IMR-90 (cell line): ENCODE measurements around the gene LRP1B. TPM values are rescaled to one million over a fixed set of nuclear protein-coding genes. Genes with fewer than 3 reads are reported as not detected.

ENCODE experiments used
- ATAC-seq: fragments of 200-7000 bp; cut with Tn5 transposase; 2 replicates; pipeline ENCODE4 v1.9.1; 2020; ENCODE audit warnings: low read depth, mild to moderate bottlenecking, moderate library complexity
- BruUV-seq: library from RNA; stranded (reverse); fragments of 400-500 nt; replicated peaks from 2 replicates; lab custom pipeline; 2021; lab: Mats Ljungman, UMichigan
- CTCF ChIA-PET: fragments of 300-600 bp; formaldehyde crosslinking; extraction: SDS; loops from one replicate; lab custom pipeline; 2021; ENCODE audit warnings: antibody characterized with exemption; lab: Yijun Ruan, JAX
- POLR2A ChIA-PET: fragments of 300-600 bp; sonication (Branson Sonifier 250); formaldehyde crosslinking; loops from one replicate; lab custom pipeline; 2022; ENCODE audit warnings: antibody characterized with exemption; ENCODE audit not compliant: unreplicated experiment; lab: Charles Lee
- DNase-seq: peaks from one replicate; pipeline ENCODE4 v3.0.0; 2013
- H2AFZ ChIP-seq: replicated peaks from 2 replicates; pipeline ENCODE3; 2013; ENCODE audit warnings: low read length, mild to moderate bottlenecking; ENCODE audit not compliant: poor library complexity
- H2AK5ac ChIP-seq: 2 replicates; pipeline ENCODE4 v1.6.1; 2013; ENCODE audit warnings: low read depth, low read length, inconsistent platforms
- H2AK9ac ChIP-seq: replicated peaks from 2 replicates; pipeline ENCODE3; 2013; ENCODE audit warnings: mild to moderate bottlenecking, low read depth, low read length, moderate library complexity; ENCODE audit not compliant: poor library complexity
- H2BK120ac ChIP-seq: 2 replicates; pipeline ENCODE4 v1.6.1; 2013; ENCODE audit warnings: low read depth, low read length, inconsistent platforms
- H2BK15ac ChIP-seq: 3 replicates; pipeline ENCODE4 v1.6.1; 2013; ENCODE audit warnings: low read depth, low read length, inconsistent platforms
- H2BK20ac ChIP-seq: 2 replicates; pipeline ENCODE4 v1.6.1; 2013; ENCODE audit warnings: low read depth, mild to moderate bottlenecking, inconsistent platforms, low read length, moderate library complexity
- H2BK5ac ChIP-seq: 2 replicates; pipeline ENCODE4 v1.6.1; 2013; ENCODE audit warnings: mild to moderate bottlenecking, low read depth, low read length, inconsistent platforms; ENCODE audit not compliant: poor library complexity, severe bottlenecking
- H3K14ac ChIP-seq: replicated peaks from 2 replicates; pipeline ENCODE4 v1.6.1; 2013; ENCODE audit warnings: low read depth, low read length, inconsistent platforms
- H3K18ac ChIP-seq: 2 replicates; pipeline ENCODE4 v1.6.1; 2013; ENCODE audit warnings: low read depth, low read length, control low read depth
- H3K23ac ChIP-seq: 2 replicates; pipeline ENCODE4 v1.6.1; 2013; ENCODE audit warnings: low read depth, low read length, inconsistent platforms
- H3K27ac ChIP-seq: 2 replicates; pipeline ENCODE4 v1.5.1; 2013; ENCODE audit warnings: mild to moderate bottlenecking, control low read depth, low read length; ENCODE audit not compliant: insufficient read depth
- H3K27me3 ChIP-seq: 2 replicates; pipeline ENCODE4 v1.6.1; 2013; ENCODE audit warnings: low read length; ENCODE audit not compliant: control insufficient read depth, insufficient read depth
- H3K36me3 ChIP-seq: 2 replicates; pipeline ENCODE4 v1.6.1; 2013; ENCODE audit warnings: low read length, mixed read lengths; ENCODE audit not compliant: control insufficient read depth, insufficient read depth
- H3K4ac ChIP-seq: 2 replicates; pipeline ENCODE4 v1.6.1; 2013; ENCODE audit warnings: low read depth, low read length, inconsistent platforms
- H3K4me1 ChIP-seq: 2 replicates; pipeline ENCODE4 v1.6.1; 2013; ENCODE audit warnings: low read length, mixed read lengths; ENCODE audit not compliant: control insufficient read depth, insufficient read depth
- H3K4me2 ChIP-seq: 2 replicates; pipeline ENCODE4 v1.6.1; 2013; ENCODE audit warnings: low read depth, mild to moderate bottlenecking, control low read depth, low read length, moderate library complexity
- H3K4me3 ChIP-seq: 2 replicates; pipeline ENCODE4 v1.5.1; 2013; ENCODE audit warnings: low read depth, mild to moderate bottlenecking, control low read depth, low read length, moderate library complexity; ENCODE audit not compliant: insufficient read depth
- H3K56ac ChIP-seq: 2 replicates; pipeline ENCODE4 v1.6.1; 2013; ENCODE audit warnings: low read length, inconsistent platforms; ENCODE audit not compliant: insufficient read depth; ENCODE audit errors: extremely low read depth
- H3K79me1 ChIP-seq, 2 experiments: 2 replicates each; pipeline ENCODE4 v1.6.1; 2013; ENCODE audit warnings: low read length in 2 of 2, inconsistent platforms in 1 of 2, low read depth in 1 of 2
- H3K9ac ChIP-seq: 2 replicates; pipeline ENCODE4 v1.6.1; 2013; ENCODE audit warnings: low read depth, low read length, control low read depth
- H3K9me1 ChIP-seq: 2 replicates; pipeline ENCODE4 v1.6.1; 2013; ENCODE audit warnings: low read length, inconsistent platforms; ENCODE audit not compliant: insufficient read depth
- H3K9me3 ChIP-seq: 2 replicates; pipeline ENCODE4 v1.6.1; 2013; ENCODE audit warnings: low read length; ENCODE audit not compliant: control insufficient read depth, insufficient read depth
- H4K20me1 ChIP-seq: 2 replicates; pipeline ENCODE4 v1.6.1; 2013; ENCODE audit warnings: low read length, inconsistent platforms; ENCODE audit not compliant: insufficient read depth
- H4K5ac ChIP-seq: 2 replicates; pipeline ENCODE4 v1.6.1; 2013; ENCODE audit warnings: mild to moderate bottlenecking, low read depth, low read length, control low read depth
- H4K8ac ChIP-seq, 2 experiments: 2 replicates each; pipeline ENCODE4 v1.6.1; 2013; ENCODE audit warnings: low read depth in 2 of 2, low read length in 2 of 2, control low read depth in 1 of 2, inconsistent platforms in 1 of 2
- H4K91ac ChIP-seq: 2 replicates; pipeline ENCODE4 v1.6.1; 2013; ENCODE audit warnings: low read depth, low read length, inconsistent platforms; ENCODE audit not compliant: insufficient read depth
- CEBPB ChIP-seq: IDR thresholded peaks from 2 replicates; pipeline ENCODE4 v1.6.1; 2012; ENCODE audit warnings: low read depth, low read length, improper control_type of control experiment
- MAFK ChIP-seq: IDR thresholded peaks from 2 replicates; pipeline ENCODE4 v1.6.1; 2012; ENCODE audit warnings: low read depth, low read length, improper control_type of control experiment
- MAZ ChIP-seq: IDR thresholded peaks from 2 replicates; pipeline ENCODE4 v1.6.1; 2012; ENCODE audit warnings: low read depth, mild to moderate bottlenecking, low read length, improper control_type of control experiment, moderate library complexity, borderline replicate concordance
- POLR2A ChIP-seq: IDR thresholded peaks from 2 replicates; pipeline ENCODE4 v1.6.1; 2012; ENCODE audit warnings: mild to moderate bottlenecking, low read depth, low read length
- dilution Hi-C: fragments of 300-500 bp; cut with HindIII; formaldehyde crosslinking; loops from one replicate; pipeline ENCODE4 v1.14.3; 2018; ENCODE audit warnings: low sequenced_read_pairs; ENCODE audit not compliant: unreplicated experiment
- in situ Hi-C: fragments of 300-500 bp; cut with MboI; formaldehyde crosslinking; loops from 3 replicates; pipeline ENCODE4 v1.14.3; 2019; ENCODE audit warnings: low sequenced_read_pairs, inconsistent platforms, mixed read lengths
- intact Hi-C: fragments of 100-400 bp; cut with micrococcal nuclease; formaldehyde crosslinking; loops from 2 replicates; pipeline ENCODE4 v1.10.0; 2022
- polyA plus RNA-seq, 3 experiments: library from polyadenylated mRNA; depleted of rRNA; stranded (reverse); fragments of >200 nt; gene quantifications; 2 replicates each; pipeline ENCODE4 v1.2.3, GENCODE V29; 2012; ENCODE audit warnings: low replicate concordance in 1 of 3
- total RNA-seq: library from RNA; depleted of rRNA; stranded (reverse); fragments of >200 nt; gene quantifications from 2 replicates; pipeline ENCODE4 v1.2.3, GENCODE V29; 2012
- TF ChIP-seq, protein P1 (sequence below): fragments of 150-350 bp; IDR thresholded peaks from 2 replicates; pipeline ENCODE4 v1.6.1; 2017; ENCODE audit warnings: mild to moderate bottlenecking, antibody characterized with exemption, low read length, low read depth
- TF ChIP-seq, protein P2 (sequence below): conservative IDR thresholded peaks from 2 replicates; pipeline ENCODE4 v1.5.1; 2012; ENCODE audit warnings: mild to moderate bottlenecking, low read depth, low read length, improper control_type of control experiment

Gene LRP1B
- total and polyA plus RNA-seq, 2 of the 4 experiments (the other 2 are of a cell fraction): under 0.01 to 0.02 TPM

DNA sequence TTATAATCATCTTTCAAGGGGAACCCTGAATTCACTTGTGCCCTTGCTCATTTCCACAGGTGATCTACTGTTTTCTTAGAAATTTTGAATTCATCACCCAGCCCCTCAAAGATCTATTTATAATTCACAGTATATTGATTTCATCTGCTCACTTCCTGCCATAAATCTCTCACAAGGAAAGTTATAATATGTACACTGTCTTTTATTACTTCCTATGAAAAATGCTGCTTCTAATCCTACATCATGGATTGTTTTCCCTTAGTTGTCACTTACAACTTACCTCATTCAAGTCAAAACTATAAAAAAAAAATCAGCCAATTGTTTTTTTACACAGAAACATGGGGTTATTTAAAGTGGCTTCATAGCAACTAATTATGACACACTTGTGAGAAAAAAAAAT, 1443.0 kb downstream of the LRP1B start:
- no peak overlapping the region for H3K18ac ChIP-seq
- BruUV-seq: no TSS peak

More for the DNA sequence above, 1443.0 kb downstream of the LRP1B start:
- H3K4me1 ChIP-seq: no peaks in the 10 kb centered on the region
- H2AFZ ChIP-seq: no peak overlapping the region
- POLR2A ChIA-PET: no interaction called here
- H3K23ac ChIP-seq: no peak overlapping the region
- no peak overlapping the region for H2AK9ac ChIP-seq
- CTCF ChIA-PET: no interaction called here
- no peak overlapping the region for H2BK5ac ChIP-seq
- in situ Hi-C loops (no loop called here), dilution Hi-C loops (no loop called here), intact Hi-C loops (no loop called here)
- TF ChIP-seq MAFK (no peak), CEBPB (no peak), POLR2A (no peak), MAZ (no peak)
- TF ChIP-seq, protein P1, sequence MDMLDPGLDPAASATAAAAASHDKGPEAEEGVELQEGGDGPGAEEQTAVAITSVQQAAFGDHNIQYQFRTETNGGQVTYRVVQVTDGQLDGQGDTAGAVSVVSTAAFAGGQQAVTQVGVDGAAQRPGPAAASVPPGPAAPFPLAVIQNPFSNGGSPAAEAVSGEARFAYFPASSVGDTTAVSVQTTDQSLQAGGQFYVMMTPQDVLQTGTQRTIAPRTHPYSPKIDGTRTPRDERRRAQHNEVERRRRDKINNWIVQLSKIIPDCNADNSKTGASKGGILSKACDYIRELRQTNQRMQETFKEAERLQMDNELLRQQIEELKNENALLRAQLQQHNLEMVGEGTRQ: no peak
- TF ChIP-seq, protein P2, sequence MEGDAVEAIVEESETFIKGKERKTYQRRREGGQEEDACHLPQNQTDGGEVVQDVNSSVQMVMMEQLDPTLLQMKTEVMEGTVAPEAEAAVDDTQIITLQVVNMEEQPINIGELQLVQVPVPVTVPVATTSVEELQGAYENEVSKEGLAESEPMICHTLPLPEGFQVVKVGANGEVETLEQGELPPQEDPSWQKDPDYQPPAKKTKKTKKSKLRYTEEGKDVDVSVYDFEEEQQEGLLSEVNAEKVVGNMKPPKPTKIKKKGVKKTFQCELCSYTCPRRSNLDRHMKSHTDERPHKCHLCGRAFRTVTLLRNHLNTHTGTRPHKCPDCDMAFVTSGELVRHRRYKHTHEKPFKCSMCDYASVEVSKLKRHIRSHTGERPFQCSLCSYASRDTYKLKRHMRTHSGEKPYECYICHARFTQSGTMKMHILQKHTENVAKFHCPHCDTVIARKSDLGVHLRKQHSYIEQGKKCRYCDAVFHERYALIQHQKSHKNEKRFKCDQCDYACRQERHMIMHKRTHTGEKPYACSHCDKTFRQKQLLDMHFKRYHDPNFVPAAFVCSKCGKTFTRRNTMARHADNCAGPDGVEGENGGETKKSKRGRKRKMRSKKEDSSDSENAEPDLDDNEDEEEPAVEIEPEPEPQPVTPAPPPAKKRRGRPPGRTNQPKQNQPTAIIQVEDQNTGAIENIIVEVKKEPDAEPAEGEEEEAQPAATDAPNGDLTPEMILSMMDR: no peak
- H4K5ac ChIP-seq: no peak overlapping the region
- no peak overlapping the region for H4K8ac ChIP-seq
- no peaks in the 10 kb centered on the region for H3K27me3 ChIP-seq
- H3K36me3 ChIP-seq: no peaks in the 10 kb centered on the region
- DNase-seq (no peak), ATAC-seq (no peak)
- H2AK5ac ChIP-seq: no peak overlapping the region
- H3K4ac ChIP-seq: no peak overlapping the region
- no peak overlapping the region for H2BK120ac ChIP-seq
- H2BK15ac ChIP-seq: no peak overlapping the region
- no peak overlapping the region for H2BK20ac ChIP-seq
- H3K56ac ChIP-seq: no peak overlapping the region
- H3K9me1 ChIP-seq: no peaks in the 10 kb centered on the region
- no peak overlapping the region for H3K14ac ChIP-seq
- no peak overlapping the region for H4K91ac ChIP-seq
- H3K4me2 ChIP-seq: no peak overlapping the region
- H4K20me1 ChIP-seq: no peaks in the 10 kb centered on the region
- no peak overlapping the region for H3K4me3 ChIP-seq
- no peaks in the 10 kb centered on the region for H3K9me3 ChIP-seq
- H3K9ac ChIP-seq: no peak overlapping the region
- no peaks in the 10 kb centered on the region for H3K79me1 ChIP-seq
- no peak overlapping the region for H3K27ac ChIP-seq
